NCI-H2171 (cell line): Measurements from ENCODE around the gene TMC6.
A peak's percentile ranks its signal among the peaks of the same experiment; 100 is the strongest.
"Not testable (repeated sequence)": the region's sequence is repeated elsewhere in the genome, so short reads cannot be mapped to it uniquely, and the experiment has no call there.

Experiments
- DNase-seq: peaks from one replicate; lab custom pipeline; 2025; lab: John Stamatoyannopoulos, UW

Gene TMC6

GRCh38 chr17:78128551-78129350 is at the start of gene TMC6:
Gene TMC6 (minus strand): TSS chr17:78128755. CDS start chr17:78126832, 1,923 bp downstream.
- peak; percentile 67 for DNase-seq

- no peak for DNase-seq
Observed at GRCh38 chr17:78176548-78177025, 48.0 kb upstream of the TMC6 start.

GRCh38 chr17:78175643-78175981 is 47.1 kb upstream of the TMC6 start:
- no peak for DNase-seq

GRCh38 chr17:78174870-78175642 is 46.5 kb upstream of the TMC6 start:
- DNase-seq: peak; percentile 55

GRCh38 chr17:78174346-78174869 is 45.9 kb upstream of the TMC6 start:
- DNase-seq: no peak

GRCh38 chr17:78173097-78173715 is 44.7 kb upstream of the TMC6 start:
- no peak for DNase-seq

- no peak for DNase-seq
Observed at GRCh38 chr17:78172249-78173051, 43.9 kb upstream of the TMC6 start.

GRCh38 chr17:78171591-78172248 is 43.2 kb upstream of the TMC6 start:
- not testable (repeated sequence) for DNase-seq

GRCh38 chr17:78170692-78171590 is 42.4 kb upstream of the TMC6 start:
- DNase-seq: no peak

GRCh38 chr17:78168903-78169793 is 40.6 kb upstream of the TMC6 start:
- DNase-seq: peak; percentile 15

- DNase-seq: peak; percentile 85
Observed at GRCh38 chr17:78168242-78168902, 39.8 kb upstream of the TMC6 start, which contains the start of gene SYNGR2. Gene SYNGR2 (plus strand): TSS chr17:78168581. CDS start chr17:78168617, 36 bp downstream.

- DNase-seq: peak; percentile 73
Observed at GRCh38 chr17:78166416-78166815, 37.9 kb upstream of the TMC6 start.

GRCh38 chr17:78164748-78165607 is 36.4 kb upstream of the TMC6 start:
- no peak for DNase-seq

GRCh38 chr17:78163881-78164747 is 35.6 kb upstream of the TMC6 start:
- DNase-seq: no peak

GRCh38 chr17:78159575-78160158 is 31.1 kb upstream of the TMC6 start:
- DNase-seq: no peak
